Cardiac fibroblast (primary cell): Measurements from ENCODE around the gene GSX2.

Source experiments
- DNase-seq, 2 donors: peaks; one replicate each; pipeline versions ENCODE4 v3.0.0 to v3.0.0-alpha.2; 2010; ENCODE audit warnings: low read depth in 2 of 2
- H3K4me3 ChIP-seq, 2 donors: replicated peaks in 1 of 2; 1 replicate in 1 of 2; 2 replicates in 1 of 2; pipeline ENCODE4 v1.5.1; 2011; ENCODE audit warnings: low read depth in 2 of 2, low read length in 2 of 2, mild to moderate bottlenecking in 2 of 2, moderate library complexity in 1 of 2
- TF ChIP-seq, protein P1 (sequence below): IDR thresholded peaks from one replicate; pipeline ENCODE4 v1.5.1; 2011; ENCODE audit warnings: low read depth, mild to moderate bottlenecking, low read length, inconsistent platforms

GSX2 gene

DNA sequence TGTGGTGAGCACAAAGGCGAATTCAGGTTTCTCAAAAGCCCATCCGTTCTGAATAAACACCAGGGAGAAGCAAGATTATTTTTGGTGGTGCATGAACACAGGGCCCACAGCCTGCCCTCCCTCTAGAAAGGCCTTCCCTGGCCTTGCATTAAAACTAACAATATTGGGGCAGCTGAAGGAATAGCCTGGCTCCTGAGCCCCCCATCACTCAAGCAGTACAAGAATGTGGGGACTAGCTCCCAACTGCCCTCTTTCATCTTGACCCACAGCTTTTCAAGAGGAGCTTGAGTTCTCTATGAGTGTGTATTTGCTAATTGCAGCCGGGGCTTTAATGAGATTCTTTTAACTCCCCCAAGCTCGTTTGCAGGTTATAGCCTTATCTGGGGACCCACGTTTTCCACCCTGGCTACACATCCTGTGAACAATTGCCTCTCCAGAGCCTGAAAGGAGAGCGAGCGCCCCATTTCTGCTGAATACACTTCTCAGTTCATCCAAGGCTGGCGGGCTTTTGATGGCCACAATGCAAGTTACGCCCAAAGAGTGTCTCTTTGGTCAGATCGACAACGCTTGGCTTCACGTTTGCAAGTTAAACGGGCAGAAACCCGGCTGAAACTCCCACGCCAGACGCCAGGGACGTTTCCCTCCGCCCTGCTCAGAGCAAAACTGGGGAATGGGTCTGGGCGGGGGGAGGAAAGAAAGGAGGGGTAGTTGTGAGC, 4.7 kb upstream of the GSX2 start:
- TF ChIP-seq, protein P1, sequence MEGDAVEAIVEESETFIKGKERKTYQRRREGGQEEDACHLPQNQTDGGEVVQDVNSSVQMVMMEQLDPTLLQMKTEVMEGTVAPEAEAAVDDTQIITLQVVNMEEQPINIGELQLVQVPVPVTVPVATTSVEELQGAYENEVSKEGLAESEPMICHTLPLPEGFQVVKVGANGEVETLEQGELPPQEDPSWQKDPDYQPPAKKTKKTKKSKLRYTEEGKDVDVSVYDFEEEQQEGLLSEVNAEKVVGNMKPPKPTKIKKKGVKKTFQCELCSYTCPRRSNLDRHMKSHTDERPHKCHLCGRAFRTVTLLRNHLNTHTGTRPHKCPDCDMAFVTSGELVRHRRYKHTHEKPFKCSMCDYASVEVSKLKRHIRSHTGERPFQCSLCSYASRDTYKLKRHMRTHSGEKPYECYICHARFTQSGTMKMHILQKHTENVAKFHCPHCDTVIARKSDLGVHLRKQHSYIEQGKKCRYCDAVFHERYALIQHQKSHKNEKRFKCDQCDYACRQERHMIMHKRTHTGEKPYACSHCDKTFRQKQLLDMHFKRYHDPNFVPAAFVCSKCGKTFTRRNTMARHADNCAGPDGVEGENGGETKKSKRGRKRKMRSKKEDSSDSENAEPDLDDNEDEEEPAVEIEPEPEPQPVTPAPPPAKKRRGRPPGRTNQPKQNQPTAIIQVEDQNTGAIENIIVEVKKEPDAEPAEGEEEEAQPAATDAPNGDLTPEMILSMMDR, result no peak
- no peak for DNase-seq
- no peak overlapping the region for H3K4me3 ChIP-seq

DNA sequence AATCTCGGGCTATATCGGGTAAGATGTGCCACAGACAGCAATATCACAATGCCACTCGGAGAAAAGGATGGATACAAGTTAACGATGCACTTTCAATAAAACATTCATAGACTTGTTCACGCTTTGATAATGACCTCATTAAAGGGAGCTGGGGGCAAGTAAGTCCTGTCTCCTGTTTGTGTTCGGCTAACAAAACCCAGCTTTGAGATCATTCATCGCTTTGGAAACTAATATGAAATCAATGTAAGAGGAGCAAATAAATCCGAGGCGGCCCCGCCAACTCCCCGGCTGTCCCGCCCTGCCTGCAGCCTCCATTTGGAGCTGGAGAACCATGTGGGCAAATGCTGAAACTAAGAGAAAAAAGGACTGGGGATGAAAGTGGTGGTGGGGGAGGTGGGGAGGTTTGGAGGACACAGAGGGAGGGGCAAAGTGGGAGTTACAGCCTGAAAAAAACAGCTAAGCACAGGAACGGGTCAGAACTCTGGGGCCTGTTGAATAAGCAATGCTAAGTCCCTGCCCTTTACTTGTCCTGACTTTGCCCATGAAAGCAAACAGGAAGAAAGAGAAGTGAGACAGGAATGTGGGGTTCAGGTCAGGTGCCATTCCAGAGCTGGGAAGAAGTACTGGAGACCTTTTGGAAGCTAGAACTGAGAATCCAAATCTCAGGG, 3.5 kb upstream of the GSX2 start:
- TF ChIP-seq, protein P1, result no peak
- no peak for DNase-seq
- no peak overlapping the region for H3K4me3 ChIP-seq

DNA sequence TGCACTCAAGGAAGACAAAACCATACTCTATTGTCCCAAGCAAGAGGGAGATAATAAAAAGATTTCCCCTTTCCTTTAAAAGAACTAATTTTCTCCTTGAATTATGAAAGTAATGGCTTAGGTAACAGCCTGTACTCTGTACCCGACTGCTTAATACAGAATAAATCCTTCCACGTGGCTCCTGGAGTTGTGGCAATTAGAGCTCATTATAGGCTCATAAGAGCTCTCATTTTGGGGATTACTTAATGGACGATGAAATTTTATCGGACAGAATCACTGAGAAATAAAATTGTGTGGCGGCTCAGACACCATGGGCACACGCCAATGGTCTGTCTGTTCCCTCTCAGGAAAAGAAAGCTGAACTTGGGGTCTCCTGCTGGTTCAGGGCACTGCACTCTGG, 2.8 kb upstream of the GSX2 start:
- H3K4me3 ChIP-seq, result no peak overlapping the region
- TF ChIP-seq, protein P1, result no peak
- DNase-seq, result no peak

DNA sequence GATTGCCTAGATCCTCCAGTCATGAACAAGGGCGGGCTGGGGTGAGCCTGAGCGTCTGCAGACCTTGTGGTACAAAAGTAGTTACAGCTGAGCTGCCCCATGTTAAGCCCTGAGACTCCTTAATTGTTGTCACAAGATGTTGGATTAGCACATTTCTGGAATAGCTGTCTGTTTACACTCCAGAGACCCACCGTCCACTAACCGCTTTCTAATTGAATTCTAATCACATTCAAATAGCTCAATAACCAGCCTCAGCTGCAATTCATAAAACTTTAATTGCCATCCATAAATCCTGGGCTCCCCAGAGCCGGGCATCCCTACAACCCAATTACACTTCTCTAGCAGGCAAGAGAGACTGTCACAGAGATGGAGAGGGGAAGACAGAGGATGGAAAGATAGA, 1.6 kb upstream of the GSX2 start:
- DNase-seq, result no peak
- no peak overlapping the region for H3K4me3 ChIP-seq
- TF ChIP-seq, protein P1, result no peak

DNA sequence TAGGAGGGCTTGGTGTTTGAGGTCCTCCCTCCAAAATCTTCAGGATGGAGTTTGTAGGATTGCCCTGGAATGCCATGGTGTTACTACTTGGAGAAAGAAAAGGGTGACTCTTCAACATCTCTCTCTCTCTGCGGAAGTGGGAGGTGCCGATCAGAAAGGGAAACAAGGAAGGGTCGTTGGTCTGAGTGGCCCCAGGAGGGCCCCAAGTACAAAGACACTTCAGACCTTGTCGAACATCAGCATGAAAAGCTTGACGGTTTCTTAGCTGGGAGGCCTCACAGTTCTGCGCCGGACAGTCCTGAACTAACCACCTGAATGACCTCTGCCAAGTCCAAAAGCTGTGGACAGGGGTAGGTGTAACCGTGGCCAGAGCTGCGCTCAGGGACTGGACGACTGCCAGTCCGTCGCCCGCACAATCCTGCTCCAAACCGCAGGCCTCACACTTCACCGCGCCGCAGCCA, 646 bp upstream of the GSX2 start:
- peak overlapping the region in 1 of 2 donors; percentile 53 for H3K4me3 ChIP-seq
- no peak for DNase-seq
- TF ChIP-seq, protein P1, result no peak

DNA sequence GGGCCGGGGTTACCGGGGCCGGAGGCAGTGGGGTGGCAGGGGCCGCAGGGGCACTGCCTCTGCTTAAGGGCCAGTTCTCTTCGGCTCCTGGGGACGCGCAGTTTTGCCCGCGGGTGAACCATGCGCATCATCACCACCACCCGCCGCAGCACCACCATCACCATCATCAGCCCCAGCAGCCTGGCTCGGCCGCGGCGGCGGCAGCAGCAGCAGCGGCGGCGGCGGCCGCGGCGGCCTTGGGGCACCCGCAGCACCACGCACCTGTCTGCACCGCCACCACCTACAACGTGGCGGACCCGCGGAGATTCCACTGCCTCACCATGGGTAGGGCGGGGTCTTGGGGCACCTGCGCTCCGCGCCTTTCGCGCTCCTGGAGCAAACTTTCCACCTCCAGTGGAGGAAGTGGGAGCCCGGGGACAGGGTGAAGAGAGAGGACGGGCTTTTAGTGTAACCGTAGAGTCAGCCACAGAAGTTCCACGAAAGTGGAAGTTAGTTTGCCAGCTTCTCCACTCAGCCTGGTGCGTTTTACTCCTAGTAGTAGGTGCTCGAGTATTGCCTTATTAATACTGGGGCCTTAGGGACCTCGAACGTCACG, 729 bp downstream of the GSX2 start:
- TF ChIP-seq, protein P1, result no peak
- DNase-seq, result no peak
- peak overlapping the region; percentile 47 to 53 for H3K4me3 ChIP-seq
